T-helper 1 cell (primary cell): ENCODE measurements around the gene ERF.

ENCODE experiments used
- DNase-seq, 5 donors: peaks; one replicate each; pipeline ENCODE4 v3.0.0-alpha.2; 2012 to 2020
- total RNA-seq, 4 donors: gene quantifications; one replicate each; lab custom pipeline; 2026; lab: John Stamatoyannopoulos, UW

The ERF gene
- 28.4 to 49.4 (median 29.6) reads per million in 4 donors for total RNA-seq

DNA sequence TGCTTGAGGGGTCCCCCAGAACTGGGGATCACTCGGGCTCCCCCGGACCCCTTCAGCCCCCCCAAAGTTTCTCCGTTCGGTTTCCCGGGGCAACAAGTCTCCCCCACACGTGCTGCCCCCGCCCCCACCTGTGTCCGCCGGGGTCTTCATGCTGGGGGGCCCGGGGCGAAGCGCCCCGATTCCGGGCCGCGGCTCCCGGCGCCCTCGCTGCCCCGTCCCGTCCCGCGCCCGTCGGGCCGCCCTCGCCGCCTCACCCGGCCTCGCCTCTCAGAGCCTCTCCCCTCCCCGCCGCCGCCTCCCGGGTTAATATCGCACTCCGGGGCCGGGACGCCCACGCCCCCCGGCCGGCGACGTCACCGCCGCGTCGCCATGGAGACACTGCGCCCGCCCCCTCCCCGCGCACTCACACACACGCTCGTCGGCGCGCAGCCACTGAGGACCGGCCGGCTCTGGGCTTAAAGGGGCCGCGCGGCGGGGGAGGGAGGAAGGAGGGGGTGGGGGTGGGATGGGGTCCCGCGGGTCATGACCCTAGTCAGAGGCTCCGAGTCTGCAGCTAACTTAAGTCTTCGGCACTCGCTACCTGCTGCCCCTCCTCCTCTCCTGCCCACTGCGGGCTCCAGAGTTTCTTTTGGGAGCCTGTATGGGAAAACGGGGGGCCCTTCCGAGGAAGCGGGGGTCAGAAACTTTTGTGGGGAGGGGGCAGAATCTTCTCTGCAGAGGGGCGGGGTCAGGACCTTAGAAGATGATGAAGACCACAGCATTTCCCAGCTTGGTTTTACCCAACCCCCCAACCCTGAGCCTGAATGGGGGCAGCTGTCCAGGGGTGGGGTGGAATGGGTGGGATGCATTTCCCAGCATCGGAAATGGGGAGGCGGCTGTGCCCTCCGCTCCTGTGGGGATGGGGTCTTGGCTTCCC lies at the start of gene ERF:
Gene ERF, minus strand, starts transcription at position 279 of the 916 bp plus-strand sequence. Its CDS starts 129 bp downstream, at position 150.
- peak; percentile 89 to 94 (median 91) for DNase-seq

- DNase-seq, result no peak
These were observed 48.9 kb upstream of the ERF start for GRCh38 chr19:42303876-42304275.

- DNase-seq, result no peak
These were observed 48.2 kb upstream of the ERF start for GRCh38 chr19:42303101-42303464.

DNA sequence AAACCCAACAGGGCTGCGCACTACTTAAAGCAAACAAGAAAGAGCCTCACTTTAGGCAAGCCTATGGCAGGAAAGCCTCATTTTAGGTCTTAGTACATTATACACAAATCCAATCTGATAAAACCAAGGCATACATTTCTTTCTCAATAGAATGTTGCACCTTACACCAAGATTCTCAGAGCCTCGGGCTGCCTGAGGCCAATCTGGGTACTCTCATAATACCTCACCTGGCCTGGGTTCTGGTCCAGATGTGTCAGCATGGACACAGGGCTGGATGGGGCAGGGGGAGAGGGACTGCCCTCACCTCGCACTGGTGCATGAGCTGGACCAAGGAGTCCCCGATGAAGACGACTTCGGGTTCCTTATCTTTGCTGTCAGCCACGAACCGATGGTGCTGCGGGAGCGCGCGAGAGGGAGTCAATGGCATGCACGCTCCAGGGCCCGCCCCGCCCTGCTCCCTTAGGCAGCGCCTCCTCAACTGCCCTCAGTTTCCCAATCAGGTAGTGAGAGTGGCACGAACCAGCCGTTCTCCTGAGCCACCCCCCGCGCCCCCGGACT lies 46.8 kb upstream of the ERF start, which contains the start of gene PRR19:
Gene PRR19, plus strand, starts transcription at position 487 of the 558 bp plus-strand sequence. CDS start 7,453 bp downstream, outside the sequence.
- DNase-seq, result no peak

DNA sequence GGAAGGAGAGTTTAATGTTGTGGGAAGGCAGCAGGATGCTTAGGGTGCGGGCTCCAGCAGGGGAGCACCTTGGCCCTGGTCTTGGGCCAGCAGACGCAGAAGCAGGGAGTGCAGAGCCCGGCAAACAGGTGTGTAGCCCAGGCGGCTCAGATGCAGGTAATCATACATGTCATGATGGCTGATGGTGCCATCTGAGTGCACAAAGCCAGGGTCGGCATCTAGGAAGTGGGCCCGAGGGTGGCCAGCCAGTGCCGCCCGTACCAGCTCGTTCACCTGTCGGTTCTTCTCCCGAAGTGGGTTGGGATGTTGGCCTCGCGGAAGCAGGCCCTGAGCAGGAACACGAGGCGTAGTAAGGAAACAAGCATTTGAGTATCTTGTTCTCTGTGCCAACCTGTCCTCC lies 42.1 kb upstream of the ERF start:
- DNase-seq, result no peak

DNA sequence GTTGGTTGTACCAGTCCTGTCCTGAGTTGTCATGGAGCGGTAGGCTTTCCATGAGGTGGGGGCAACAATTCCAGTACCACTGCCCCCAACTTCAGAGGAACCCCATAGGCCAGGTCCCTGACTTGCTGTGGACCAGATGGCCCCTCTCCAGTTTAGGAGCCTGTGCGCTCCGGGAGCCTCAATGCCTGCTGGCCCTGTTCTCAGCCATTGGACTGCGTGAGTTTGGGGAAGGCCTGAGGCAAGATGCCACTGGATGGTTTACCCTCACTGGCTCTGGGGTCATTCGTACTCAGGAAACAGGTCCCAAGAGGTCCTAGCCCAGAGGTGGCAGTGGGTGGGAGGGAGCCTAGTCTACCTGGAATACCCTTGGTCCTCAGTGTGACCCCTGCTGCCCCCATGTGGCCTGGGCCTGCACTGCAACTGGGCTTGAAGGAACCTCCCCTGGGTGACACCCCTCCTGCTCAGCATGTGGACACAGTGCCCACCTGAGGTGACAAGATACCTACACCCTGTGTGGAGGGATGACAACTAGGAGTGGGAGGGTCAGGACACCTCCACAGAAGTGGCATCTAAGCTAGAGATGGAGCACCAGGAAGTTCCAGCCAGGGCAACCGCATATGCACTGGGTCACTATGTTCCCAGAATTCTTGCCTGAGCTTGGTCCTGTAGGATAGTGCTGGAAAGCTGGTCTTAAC lies 41.0 kb upstream of the ERF start:
- peak; percentile 66 to 87 (median 73) for DNase-seq

- DNase-seq, result no peak
These were observed 40.4 kb upstream of the ERF start for GRCh38 chr19:42295342-42295741.

DNA sequence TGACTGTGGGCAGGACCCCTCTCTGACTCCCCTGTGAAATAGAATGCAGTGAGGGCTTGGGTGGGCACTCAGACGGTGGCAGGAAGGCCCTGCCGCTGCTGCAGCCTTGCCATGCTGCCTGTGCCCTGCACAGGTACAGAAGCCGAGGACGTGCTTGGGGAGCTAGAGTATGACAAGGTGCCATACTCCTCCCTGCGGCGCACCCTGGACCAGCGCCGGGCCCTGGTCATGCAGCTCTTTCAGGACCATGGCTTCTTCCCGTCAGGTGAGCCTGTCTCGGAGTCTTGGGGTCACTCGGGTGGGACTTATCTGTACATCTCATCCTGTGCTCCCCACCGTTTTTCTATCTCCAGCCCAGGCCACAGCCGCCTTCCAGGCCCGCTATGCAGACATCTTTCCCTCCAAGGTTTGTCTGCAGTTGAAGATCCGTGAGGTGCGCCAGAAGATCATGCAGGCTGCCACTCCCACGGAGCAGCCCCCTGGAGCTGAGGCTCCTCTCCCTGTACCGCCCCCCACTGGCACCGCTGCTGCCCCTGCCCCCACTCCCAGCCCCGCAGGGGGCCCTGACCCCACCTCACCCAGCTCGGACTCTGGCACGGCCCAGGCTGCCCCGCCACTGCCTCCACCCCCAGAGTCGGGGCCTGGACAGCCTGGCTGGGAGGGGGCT lies 39.7 kb upstream of the ERF start:
- peak in 1 of 5 donors; percentile 8 for DNase-seq

DNA sequence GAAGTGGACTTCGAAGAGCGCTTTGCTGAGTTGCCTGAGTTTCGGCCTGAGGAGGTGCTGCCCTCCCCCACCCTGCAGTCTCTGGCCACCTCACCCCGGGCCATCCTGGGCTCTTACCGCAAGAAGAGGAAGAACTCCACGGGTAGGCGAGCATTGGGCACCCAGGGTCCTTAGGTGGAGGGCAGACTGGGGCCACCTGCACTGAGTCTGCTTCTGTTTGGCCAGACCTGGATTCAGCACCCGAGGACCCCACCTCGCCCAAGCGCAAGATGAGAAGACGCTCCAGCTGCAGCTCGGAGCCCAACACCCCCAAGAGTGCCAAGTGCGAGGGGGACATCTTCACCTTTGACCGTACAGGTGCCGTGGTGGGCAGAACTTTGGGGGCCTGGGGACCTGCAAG lies 39.0 kb upstream of the ERF start:
- peak in 1 of 5 donors; percentile 11 for DNase-seq

GRCh38 chr19:42293540-42293939 lies 38.6 kb upstream of the ERF start:
- DNase-seq, result no peak

DNA sequence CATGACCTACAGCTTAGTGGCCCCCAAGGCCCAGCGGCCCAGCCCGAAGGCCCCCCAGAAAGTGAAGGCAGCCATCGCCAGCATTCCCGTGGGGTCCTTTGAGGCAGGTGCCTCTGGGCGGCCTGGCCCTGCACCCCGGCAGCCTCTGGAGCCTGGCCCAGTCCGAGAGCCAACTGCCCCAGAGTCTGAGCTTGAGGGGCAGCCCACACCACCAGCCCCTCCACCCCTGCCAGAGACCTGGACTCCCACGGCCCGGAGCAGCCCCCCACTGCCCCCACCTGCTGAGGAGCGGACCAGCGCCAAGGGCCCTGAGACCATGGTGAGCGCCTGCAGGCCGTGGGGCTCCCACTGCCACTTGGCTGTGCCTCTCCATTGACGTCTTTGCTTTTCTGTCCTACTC lies 38.0 kb upstream of the ERF start:
- DNase-seq, result no peak

- DNase-seq, result no peak
These were observed 37.4 kb upstream of the ERF start for GRCh38 chr19:42292042-42292960.

GRCh38 chr19:42291435-42291810 lies 36.5 kb upstream of the ERF start:
- DNase-seq, result no peak

- DNase-seq, result peak in 3 of 5 donors; percentile 46 to 51 (median 49)
These were observed 35.9 kb upstream of the ERF start for GRCh38 chr19:42290523-42291434.

DNA sequence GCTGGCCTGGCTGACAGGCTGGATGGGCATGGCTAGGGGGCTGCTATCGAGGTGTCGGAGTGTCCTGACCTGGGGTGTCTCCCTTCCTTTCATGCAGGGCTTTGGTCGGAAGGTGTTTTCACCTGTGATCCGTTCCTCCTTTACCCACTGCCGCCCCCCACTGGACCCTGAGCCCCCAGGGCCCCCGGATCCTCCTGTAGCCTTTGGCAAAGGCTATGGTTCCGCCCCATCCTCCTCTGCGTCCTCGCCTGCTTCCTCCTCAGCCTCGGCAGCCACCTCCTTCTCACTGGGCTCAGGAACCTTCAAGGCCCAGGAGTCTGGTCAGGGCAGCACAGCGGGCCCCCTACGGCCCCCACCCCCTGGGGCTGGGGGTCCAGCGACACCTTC lies 35.2 kb upstream of the ERF start:
- DNase-seq, result no peak

GRCh38 chr19:42289556-42290041 lies 34.7 kb upstream of the ERF start:
- no peak for DNase-seq

DNA sequence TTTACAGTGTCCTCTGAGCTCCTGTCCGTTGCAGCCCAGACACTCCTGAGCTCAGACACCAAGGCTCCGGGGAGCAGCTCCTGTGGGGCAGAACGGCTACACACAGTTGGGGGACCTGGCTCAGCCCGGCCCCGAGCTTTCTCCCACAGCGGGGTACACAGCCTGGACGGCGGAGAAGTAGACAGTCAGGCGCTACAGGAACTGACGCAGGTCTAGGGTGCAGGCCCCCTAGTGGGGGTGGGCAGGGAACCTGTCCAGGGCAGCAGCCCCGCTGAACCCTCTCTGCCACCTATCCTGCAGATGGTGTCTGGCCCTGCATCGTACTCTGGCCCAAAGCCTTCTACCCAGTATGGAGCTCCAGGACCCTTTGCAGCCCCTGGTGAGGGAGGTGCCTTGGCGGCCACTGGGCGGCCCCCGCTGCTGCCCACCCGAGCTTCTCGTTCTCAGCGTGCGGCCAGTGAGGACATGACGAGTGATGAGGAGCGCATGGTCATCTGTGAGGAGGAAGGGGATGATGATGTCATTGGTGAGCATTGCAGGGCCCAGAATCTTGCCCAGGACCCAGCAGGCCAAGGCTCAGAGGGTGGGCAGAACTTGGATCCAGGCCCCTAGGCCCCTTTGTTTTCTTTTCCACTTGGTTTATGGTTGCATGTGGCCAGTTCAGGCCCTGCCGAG lies 34.1 kb upstream of the ERF start:
- DNase-seq, result no peak

DNA sequence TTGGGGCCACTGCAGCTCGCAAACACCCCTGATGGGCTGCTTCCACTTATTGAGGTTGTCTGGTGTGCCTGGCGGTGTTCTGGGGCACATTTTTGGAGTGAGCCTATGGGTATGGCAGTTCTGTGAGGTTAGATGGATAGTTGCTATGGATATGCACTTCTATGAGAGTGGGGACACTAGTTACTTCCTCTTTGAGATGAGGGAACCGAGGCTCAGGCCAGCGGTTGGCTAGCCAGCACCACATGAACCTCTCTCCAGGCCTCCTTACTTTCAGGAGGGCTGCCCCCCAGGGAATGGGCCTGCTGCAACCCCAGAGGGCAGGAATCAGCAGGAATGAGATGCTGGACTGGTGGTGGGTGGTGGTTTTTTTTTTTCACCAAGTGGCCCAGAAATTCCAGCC lies 33.5 kb upstream of the ERF start:
- DNase-seq, result no peak

DNA sequence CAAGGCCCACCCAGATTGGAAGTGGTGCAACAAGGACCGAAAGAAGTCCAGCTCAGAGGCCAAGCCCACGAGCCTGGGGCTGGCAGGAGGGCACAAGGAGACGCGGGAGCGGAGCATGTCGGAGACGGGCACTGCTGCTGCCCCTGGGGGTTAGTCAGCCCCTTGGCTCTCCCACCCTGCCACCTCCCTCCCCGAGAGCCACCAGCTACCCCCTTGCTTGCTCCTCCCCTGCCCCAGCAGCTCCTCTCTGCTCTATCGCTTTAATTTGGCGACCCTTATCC lies 32.8 kb upstream of the ERF start:
- no peak for DNase-seq
